OCI-LY7 (cell line): ENCODE data around the gene GPR21. TPM values are rescaled to one million over a fixed set of nuclear protein-coding genes. Genes with fewer than 3 reads are reported as not detected.

ENCODE experiments used
- BruUV-seq: library from RNA; stranded (reverse); fragments of 400-500 nt; replicated peaks from 2 replicates; lab custom pipeline; 2021; lab: Mats Ljungman, UMichigan
- CTCF ChIA-PET: fragments of 300-600 bp; sonication (Branson Sonifier 250); formaldehyde crosslinking; loops from one replicate; lab custom pipeline; 2022; ENCODE audit warnings: antibody characterized with exemption; ENCODE audit not compliant: unreplicated experiment; lab: Charles Lee
- POLR2A ChIA-PET: fragments of 300-600 bp; sonication (Branson Sonifier 250); formaldehyde crosslinking; loops from one replicate; lab custom pipeline; 2022; ENCODE audit warnings: antibody characterized with exemption; lab: Charles Lee
- DNase-seq: peaks from one replicate; pipeline ENCODE4 v3.0.0-alpha.2; 2015; ENCODE audit warnings: low spot score
- H2AFZ ChIP-seq: fragments of 200-600 bp; sonication (generic), shearing (Covaris generic); 2 replicates; pipeline ENCODE4 v1.6.1; 2014; ENCODE audit warnings: mild to moderate bottlenecking, antibody characterized with exemption, low read length, moderate library complexity
- H3K27ac ChIP-seq: fragments of 200-600 bp; sonication (generic); 2 replicates; pipeline ENCODE4 v1.5.1; 2014; ENCODE audit warnings: mixed run types, low read depth, mild to moderate bottlenecking, moderate library complexity, low read length, inconsistent platforms; ENCODE audit not compliant: poor library complexity, severe bottlenecking
- H3K36me3 ChIP-seq: fragments of 200-600 bp; sonication (generic); 2 replicates; pipeline ENCODE4 v1.6.1; 2014; ENCODE audit warnings: mild to moderate bottlenecking, antibody characterized with exemption, low read length, moderate library complexity, mixed read lengths; ENCODE audit not compliant: insufficient read depth
- H3K4me1 ChIP-seq: fragments of 200-600 bp; sonication (generic); 2 replicates; pipeline ENCODE4 v1.5.1; 2014; ENCODE audit warnings: mild to moderate bottlenecking, low read length; ENCODE audit not compliant: insufficient read depth, poor library complexity, severe bottlenecking
- H3K4me2 ChIP-seq: fragments of 200-600 bp; sonication (generic); 2 replicates; pipeline ENCODE4 v1.6.1; 2014; ENCODE audit warnings: mild to moderate bottlenecking, low read length
- H3K4me3 ChIP-seq: fragments of 200-600 bp; sonication (generic); 2 replicates; pipeline ENCODE4 v1.5.1; 2014; ENCODE audit warnings: mild to moderate bottlenecking, low read depth, low read length; ENCODE audit not compliant: poor library complexity, severe bottlenecking
- H3K79me2 ChIP-seq: fragments of 200-600 bp; sonication (generic); 2 replicates; pipeline ENCODE4 v1.6.1; 2016; ENCODE audit warnings: low read depth, mild to moderate bottlenecking, low read length, moderate library complexity, mixed read lengths; ENCODE audit not compliant: insufficient read depth
- H3K9me2 ChIP-seq: fragments of 200-600 bp; sonication (generic); 2 replicates; pipeline ENCODE4 v1.6.1; 2016; ENCODE audit warnings: mild to moderate bottlenecking, low read length, mixed read lengths; ENCODE audit not compliant: insufficient read depth
- H3K9me3 ChIP-seq: fragments of 200-600 bp; sonication (generic); 2 replicates; pipeline ENCODE4 v1.6.1; 2014; ENCODE audit warnings: mild to moderate bottlenecking, mixed run types, low read length, mixed read lengths
- H4K20me1 ChIP-seq: fragments of 200-600 bp; sonication (generic); 2 replicates; pipeline ENCODE4 v1.6.1; 2014; ENCODE audit warnings: mild to moderate bottlenecking, antibody characterized with exemption, low read length, moderate library complexity, mixed read lengths; ENCODE audit not compliant: insufficient read depth
- CTCF ChIP-seq: fragments of 200-600 bp; sonication (generic); conservative IDR thresholded peaks from 2 replicates; pipeline ENCODE4 v1.5.1; 2014; ENCODE audit warnings: mild to moderate bottlenecking, antibody characterized with exemption, low read length, moderate library complexity, mixed read lengths
- EZH2phosphoT487 ChIP-seq: fragments of 200-600 bp; sonication (generic); IDR thresholded peaks from 2 replicates; pipeline ENCODE4 v1.6.1; 2018; ENCODE audit warnings: low read depth, borderline replicate concordance, mild to moderate bottlenecking, mixed run types, antibody characterized with exemption, low read length, moderate library complexity, mixed read lengths
- intact Hi-C: fragments of 100-400 bp; cut with micrococcal nuclease; formaldehyde crosslinking; loops from one replicate; pipeline ENCODE4 v1.10.0; 2022; ENCODE audit not compliant: unreplicated experiment
- total RNA-seq, 2 experiments: library from RNA; depleted of rRNA in 1 of 2; stranded (reverse); fragments of >200 nt in 1 of 2; shearing (Covaris generic) in 1 of 2; gene quantifications; 2 replicates each; pipeline ENCODE4 v1.2.3, GENCODE V29; 2014 to 2022

Gene GPR21
- total RNA-seq, 2 experiments from 2014 or later = 0.25 TPM; not detected in 1

GRCh38 chr9:123028973-123029372 is 4.5 kb upstream of the GPR21 start:
- intact Hi-C loops = no loop called here
- Histone ChIP-seq H3K27ac (no peak overlapping the region), H3K9me3 (no peaks in the 10 kb centered on the region), H4K20me1 (no peaks in the 10 kb centered on the region), H3K4me2 (no peak overlapping the region), H3K79me2 (no peaks in the 10 kb centered on the region), H2AFZ (no peak overlapping the region), H3K4me3 (no peak overlapping the region), H3K36me3 (peaks cover 35% of the 10 kb centered on the region), H3K4me1 (peaks cover 6% of the 10 kb centered on the region), H3K9me2 (no peaks in the 10 kb centered on the region)
- DNase-seq = no peak
- BruUV-seq = no TSS peak
- TF ChIP-seq CTCF (no peak), EZH2phosphoT487 (no peak)
- ChIA-PET POLR2A (interaction anchor here (0.6 to 1.7 kb wide), 4 partner anchors 9 to 70 kb away, joined by 3 to 4 read pairs (median 3); no protein-coding TSS in a partner anchor), CTCF (no interaction called here)

GRCh38 chr9:123031963-123032362 is 1.5 kb upstream of the GPR21 start:
- POLR2A ChIA-PET = no interaction called here
- no TSS peak for BruUV-seq

More at GRCh38 chr9:123031963-123032362, 1.5 kb upstream of the GPR21 start:
- intact Hi-C loops = no loop called here
- TF ChIP-seq CTCF (no peak), EZH2phosphoT487 (no peak)
- CTCF ChIA-PET = no interaction called here
- Histone ChIP-seq H4K20me1 (no peaks in the 10 kb centered on the region), H3K36me3 (peaks cover 21% of the 10 kb centered on the region; the same call in 1 of the 2 replicates), H3K4me1 (peaks cover 6% of the 10 kb centered on the region), H3K9me3 (no peaks in the 10 kb centered on the region), H3K4me2 (no peak overlapping the region), H3K79me2 (no peaks in the 10 kb centered on the region), H3K4me3 (no peak overlapping the region), H2AFZ (no peak overlapping the region), H3K9me2 (no peaks in the 10 kb centered on the region), H3K27ac (no peak overlapping the region)
- DNase-seq = no peak
